ENCODE results near the gene C12orf50.

C12orf50 gene

DNA sequence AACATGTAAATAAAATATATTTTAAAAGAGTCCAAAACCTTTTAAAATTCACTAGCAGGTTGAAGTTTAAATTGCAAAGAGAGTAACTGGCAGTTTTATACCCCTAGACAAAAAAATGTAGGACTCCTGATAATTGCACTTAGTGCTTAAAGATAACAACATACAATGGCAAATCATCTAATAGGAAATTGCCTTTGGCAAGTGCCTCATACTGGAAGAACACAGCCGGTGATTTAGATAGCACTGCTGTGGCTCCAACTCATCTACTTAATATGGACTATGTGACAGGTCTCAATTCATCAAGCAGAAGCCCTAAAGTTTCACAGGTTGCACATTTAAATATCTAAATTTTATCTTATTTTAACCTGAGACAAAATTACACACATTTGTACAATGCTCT lies 13.4 kb downstream of the C12orf50 start:
- H3K36me3 ChIP-seq, result no peaks in the 10 kb centered on the region

GRCh38 chr12:88011755-88012154 lies 17.4 kb downstream of the C12orf50 start:
- H3K27me3 ChIP-seq, result no peaks in the 10 kb centered on the region
- H3K4me1 ChIP-seq (ENCODE audit: control insufficient read depth in 1 of 2, insufficient read depth in 1 of 2, low read depth in 1 of 2, low read length in 1 of 2), result no peaks in the 10 kb centered on the region
- no peak for TF ChIP-seq CTCF (IDR thresholded peaks at IDR 0.05)
- no peaks in the 10 kb centered on the region for H3K36me3 ChIP-seq
- no peak overlapping the region for H3K4me3 ChIP-seq (ENCODE audit: low read depth in 1 of 2, low read length in 1 of 2)
- H3K27ac ChIP-seq, result no peak overlapping the region
- H3K9me3 ChIP-seq, result no peaks in the 10 kb centered on the region

More for the DNA sequence above, 13.4 kb downstream of the C12orf50 start:
- H3K4me1 ChIP-seq (ENCODE audit: control insufficient read depth in 1 of 2, insufficient read depth in 1 of 2, low read depth in 1 of 2, low read length in 1 of 2), result no peaks in the 10 kb centered on the region
- no peak overlapping the region for H3K27ac ChIP-seq
- H3K9me3 ChIP-seq, result peaks cover 6% of the 10 kb centered on the region
- H3K4me3 ChIP-seq (ENCODE audit: low read depth in 1 of 2, low read length in 1 of 2), result no peak overlapping the region
- no peaks in the 10 kb centered on the region for H3K27me3 ChIP-seq
- TF ChIP-seq CTCF (IDR thresholded peaks at IDR 0.05), result no peak

GRCh38 chr12:88006351-88006750 lies 22.9 kb downstream of the C12orf50 start:
- Histone ChIP-seq H3K4me1 (ENCODE audit: control insufficient read depth in 1 of 2, insufficient read depth in 1 of 2, low read depth in 1 of 2, low read length in 1 of 2) (no peaks in the 10 kb centered on the region), H3K36me3 (no peaks in the 10 kb centered on the region), H3K9me3 (no peaks in the 10 kb centered on the region), H3K4me3 (ENCODE audit: low read depth in 1 of 2, low read length in 1 of 2) (no peak overlapping the region), H3K27ac (no peak overlapping the region), H3K27me3 (no peaks in the 10 kb centered on the region)
- TF ChIP-seq CTCF (IDR thresholded peaks at IDR 0.05), result no peak

DNA sequence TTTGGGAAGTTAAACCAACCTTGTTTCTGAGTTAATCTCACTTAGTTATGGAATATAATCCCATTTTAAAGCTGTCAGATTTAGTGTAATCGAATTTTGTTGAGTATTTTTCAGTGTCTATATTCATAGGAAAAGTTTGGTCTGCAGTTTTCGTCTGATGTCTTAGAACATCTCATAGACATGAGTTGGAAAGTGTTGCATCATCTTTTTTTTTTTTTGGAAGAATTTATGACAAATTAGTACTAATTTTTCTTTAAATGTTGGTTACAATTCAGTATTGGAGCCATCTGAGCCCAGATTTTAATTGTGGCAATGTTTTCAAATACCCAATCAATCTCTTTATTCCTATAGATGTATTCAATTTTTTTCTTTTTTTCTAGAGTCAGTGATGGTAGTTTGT lies 27.9 kb downstream of the C12orf50 start:
- Histone ChIP-seq H3K4me3 (ENCODE audit: low read depth in 1 of 2, low read length in 1 of 2) (no peak overlapping the region), H3K27ac (no peak overlapping the region), H3K9me3 (no peaks in the 10 kb centered on the region), H3K4me1 (ENCODE audit: control insufficient read depth in 1 of 2, insufficient read depth in 1 of 2, low read depth in 1 of 2, low read length in 1 of 2) (no peaks in the 10 kb centered on the region), H3K27me3 (no peaks in the 10 kb centered on the region), H3K36me3 (no peaks in the 10 kb centered on the region)
- no peak for TF ChIP-seq CTCF (IDR thresholded peaks at IDR 0.05)

DNA sequence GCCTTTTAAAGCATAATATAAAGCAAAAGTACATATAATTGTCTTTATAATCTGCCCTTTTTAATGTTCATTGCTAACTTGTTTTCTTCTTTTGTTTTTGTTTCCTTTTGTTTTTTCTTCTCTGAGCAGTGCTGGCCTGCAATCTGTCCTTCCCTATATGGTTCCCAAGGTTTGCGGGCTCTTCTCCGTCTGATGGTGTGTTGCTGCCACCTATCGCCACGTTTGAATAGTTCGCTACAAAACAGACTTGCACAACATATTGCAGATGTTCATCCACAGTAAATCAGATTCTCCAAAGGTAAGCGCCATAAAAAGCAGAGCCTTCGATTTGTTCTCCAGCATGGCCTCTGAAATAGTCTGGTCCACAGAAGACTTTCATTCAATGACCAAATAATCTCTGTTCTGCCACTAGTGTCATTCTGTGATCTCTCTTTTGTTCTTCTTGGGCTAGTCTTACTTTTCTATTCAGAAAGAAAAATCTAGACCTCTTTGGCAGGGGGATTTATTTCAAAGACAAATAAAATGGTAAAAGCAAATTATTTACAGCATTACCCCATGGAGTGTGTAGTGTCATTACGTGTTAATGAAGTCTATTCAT lies 33.5 kb downstream of the C12orf50 start:
- no peak for TF ChIP-seq CTCF (IDR thresholded peaks at IDR 0.05)
- no peaks in the 10 kb centered on the region for H3K4me1 ChIP-seq (ENCODE audit: control insufficient read depth in 1 of 2, insufficient read depth in 1 of 2, low read depth in 1 of 2, low read length in 1 of 2)
- no peaks in the 10 kb centered on the region for H3K27me3 ChIP-seq
- H3K36me3 ChIP-seq, result no peaks in the 10 kb centered on the region
- no peak overlapping the region for H3K27ac ChIP-seq
- H3K9me3 ChIP-seq, result no peaks in the 10 kb centered on the region
- no peak overlapping the region for H3K4me3 ChIP-seq (ENCODE audit: low read depth in 1 of 2, low read length in 1 of 2)

DNA sequence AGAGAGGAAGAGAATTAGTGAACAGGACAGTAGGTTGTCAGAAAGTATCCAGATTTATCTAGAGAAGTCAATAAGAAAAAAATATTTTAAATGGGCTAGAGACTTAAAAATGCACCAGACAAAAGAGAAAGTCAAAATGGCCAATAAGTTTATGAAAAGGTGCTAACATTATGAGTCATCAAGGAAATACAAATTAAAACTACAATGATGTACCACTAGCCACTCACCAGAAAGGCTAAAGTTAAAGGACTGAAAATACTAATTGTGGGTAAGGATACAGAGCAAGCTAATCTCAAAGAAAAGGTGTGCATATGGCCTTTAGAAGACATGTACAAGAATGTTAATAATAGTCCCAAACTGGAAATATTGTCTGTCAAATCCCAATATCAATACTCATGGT lies 37.7 kb downstream of the C12orf50 start:
- TF ChIP-seq CTCF (IDR thresholded peaks at IDR 0.05), result no peak

More for the DNA sequence above, 37.7 kb downstream of the C12orf50 start:
- no peak overlapping the region for H3K27ac ChIP-seq
- no peaks in the 10 kb centered on the region for H3K9me3 ChIP-seq
- no peaks in the 10 kb centered on the region for H3K36me3 ChIP-seq
- H3K27me3 ChIP-seq, result no peaks in the 10 kb centered on the region
- no peak overlapping the region for H3K4me3 ChIP-seq (ENCODE audit: low read depth in 1 of 2, low read length in 1 of 2)
- no peaks in the 10 kb centered on the region for H3K4me1 ChIP-seq (ENCODE audit: control insufficient read depth in 1 of 2, insufficient read depth in 1 of 2, low read depth in 1 of 2, low read length in 1 of 2)
